SU-DHL-6 (cell line): Measurements from ENCODE around the gene CHKA.

ENCODE experiments used
- EZH2phosphoT487 ChIP-seq: fragments of 200-600 bp; sonication (generic), shearing (Covaris generic); conservative IDR thresholded peaks from 2 replicates; pipeline ENCODE4 v1.6.1; 2018; ENCODE audit warnings: mild to moderate bottlenecking, antibody characterized with exemption, low read length, moderate library complexity, mixed read lengths
- TF ChIP-seq, protein P1 (sequence below): fragments of 200-600 bp; sonication (generic); IDR thresholded peaks from one replicate; pipeline ENCODE4 v1.5.1; 2017; ENCODE audit warnings: antibody characterized with exemption, mild to moderate bottlenecking, low read length, moderate library complexity; ENCODE audit not compliant: insufficient read depth, poor library complexity, severe bottlenecking

DNA sequence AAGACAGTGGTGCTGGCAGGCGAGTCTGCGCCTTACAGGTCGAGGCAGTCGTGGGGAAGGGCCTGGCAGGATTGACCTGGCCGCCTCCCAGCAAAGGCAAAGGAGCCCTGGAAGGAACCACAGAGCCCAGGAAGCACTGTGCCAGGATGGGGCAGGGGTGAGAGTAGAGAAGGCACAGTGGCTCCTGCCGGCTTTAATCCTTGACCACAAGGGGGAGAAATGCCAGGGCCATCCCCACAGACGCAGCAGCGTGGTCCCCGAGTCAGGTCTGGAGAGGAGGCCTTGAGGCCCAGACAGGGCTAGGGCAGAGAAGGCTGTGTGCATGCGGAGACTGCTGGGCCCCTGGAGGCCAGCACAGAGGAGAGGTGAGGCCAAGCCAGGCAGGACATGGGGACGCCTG lies 100.6 kb downstream of the CHKA start:
- TF ChIP-seq, protein P1, sequence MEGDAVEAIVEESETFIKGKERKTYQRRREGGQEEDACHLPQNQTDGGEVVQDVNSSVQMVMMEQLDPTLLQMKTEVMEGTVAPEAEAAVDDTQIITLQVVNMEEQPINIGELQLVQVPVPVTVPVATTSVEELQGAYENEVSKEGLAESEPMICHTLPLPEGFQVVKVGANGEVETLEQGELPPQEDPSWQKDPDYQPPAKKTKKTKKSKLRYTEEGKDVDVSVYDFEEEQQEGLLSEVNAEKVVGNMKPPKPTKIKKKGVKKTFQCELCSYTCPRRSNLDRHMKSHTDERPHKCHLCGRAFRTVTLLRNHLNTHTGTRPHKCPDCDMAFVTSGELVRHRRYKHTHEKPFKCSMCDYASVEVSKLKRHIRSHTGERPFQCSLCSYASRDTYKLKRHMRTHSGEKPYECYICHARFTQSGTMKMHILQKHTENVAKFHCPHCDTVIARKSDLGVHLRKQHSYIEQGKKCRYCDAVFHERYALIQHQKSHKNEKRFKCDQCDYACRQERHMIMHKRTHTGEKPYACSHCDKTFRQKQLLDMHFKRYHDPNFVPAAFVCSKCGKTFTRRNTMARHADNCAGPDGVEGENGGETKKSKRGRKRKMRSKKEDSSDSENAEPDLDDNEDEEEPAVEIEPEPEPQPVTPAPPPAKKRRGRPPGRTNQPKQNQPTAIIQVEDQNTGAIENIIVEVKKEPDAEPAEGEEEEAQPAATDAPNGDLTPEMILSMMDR: no peak
- no peak for TF ChIP-seq EZH2phosphoT487
